Common myeloid progenitor, CD34-positive (primary cell): Measurements from ENCODE around the gene BNIP3.
A peak's percentile ranks its signal among the peaks of the same experiment; 100 is the strongest.

Experiments used
- CTCF ChIA-PET: fragments of 350-600 bp; sonication (Branson Sonifier 250); formaldehyde crosslinking; loops from one replicate; lab custom pipeline; 2021; ENCODE audit warnings: antibody characterized with exemption; lab: Charles Lee
- POLR2A ChIA-PET: fragments of 350-600 bp; sonication (Branson Sonifier 250); formaldehyde crosslinking; loops from one replicate; lab custom pipeline; 2021; ENCODE audit warnings: antibody characterized with exemption; lab: Charles Lee
- DNase-seq, 3 donors: peaks; one replicate each; pipeline versions ENCODE4 v3.0.0 to v3.0.0-alpha.2; 2013
- H3K27ac ChIP-seq, 2 experiments: 1 replicate in 1 of 2; 2 replicates in 1 of 2; pipeline ENCODE4 v1.7.0; 2013; ENCODE audit warnings: inconsistent platforms in 2 of 2, low read length in 2 of 2, mild to moderate bottlenecking in 2 of 2, low read depth in 1 of 2, moderate library complexity in 1 of 2; ENCODE audit not compliant: severe bottlenecking in 2 of 2, insufficient read depth in 1 of 2, poor library complexity in 1 of 2
- H3K27me3 ChIP-seq, 5 experiments: replicated peaks in 2 of 5; 1 replicate in 3 of 5; 2 replicates in 2 of 5; pipeline versions ENCODE4 v1.6.1 to v1.7.0; 2013; ENCODE audit warnings: low read length in 4 of 5, mild to moderate bottlenecking in 2 of 5, moderate library complexity in 2 of 5, inconsistent platforms in 1 of 5; ENCODE audit not compliant: insufficient read depth in 5 of 5, control insufficient read depth in 4 of 5
- H3K36me3 ChIP-seq, 4 experiments: 1 replicate in 2 of 4; 2 replicates in 2 of 4; pipeline versions ENCODE4 v1.6.1 to v1.7.0; 2013; ENCODE audit warnings: low read length in 3 of 4, control low read depth in 1 of 4, mild to moderate bottlenecking in 1 of 4; ENCODE audit not compliant: control insufficient read depth in 4 of 4, insufficient read depth in 4 of 4
- H3K4me1 ChIP-seq, 4 experiments: 1 replicate in 3 of 4; 2 replicates in 1 of 4; pipeline versions ENCODE4 v1.6.1 to v1.7.1; 2013; ENCODE audit warnings: low read length in 3 of 4, mild to moderate bottlenecking in 3 of 4, control low read depth in 1 of 4, inconsistent platforms in 1 of 4, moderate library complexity in 1 of 4; ENCODE audit not compliant: control insufficient read depth in 4 of 4, insufficient read depth in 4 of 4; ENCODE audit errors: control extremely low read depth in 1 of 4
- H3K4me3 ChIP-seq, 7 experiments: 1 replicate in 4 of 7; 2 replicates in 3 of 7; pipeline versions ENCODE4 v1.5.1 to v1.7.0; 2013; ENCODE audit warnings: mild to moderate bottlenecking in 7 of 7, low read length in 6 of 7, moderate library complexity in 6 of 7, inconsistent platforms in 2 of 7, low read depth in 2 of 7, control low read depth in 1 of 7; ENCODE audit not compliant: insufficient read depth in 4 of 7, control insufficient read depth in 1 of 7; ENCODE audit errors: extremely low read depth in 1 of 7
- H3K9me3 ChIP-seq, 5 experiments: 1 replicate in 4 of 5; 2 replicates in 1 of 5; pipeline versions ENCODE4 v1.6.1 to v1.7.1; 2013; ENCODE audit warnings: low read length in 4 of 5, mild to moderate bottlenecking in 2 of 5, inconsistent platforms in 1 of 5, low read depth in 1 of 5, moderate library complexity in 1 of 5; ENCODE audit not compliant: control insufficient read depth in 4 of 5, insufficient read depth in 2 of 5; ENCODE audit errors: control extremely low read depth in 1 of 5
- WGBS: methylation state at CpG from one replicate; pipeline ENCODE4 v1.1.5; 2013; ENCODE audit not compliant: insufficient coverage; 5-methylcytosine and 5-hydroxymethylcytosine counted together

BNIP3 gene

DNA sequence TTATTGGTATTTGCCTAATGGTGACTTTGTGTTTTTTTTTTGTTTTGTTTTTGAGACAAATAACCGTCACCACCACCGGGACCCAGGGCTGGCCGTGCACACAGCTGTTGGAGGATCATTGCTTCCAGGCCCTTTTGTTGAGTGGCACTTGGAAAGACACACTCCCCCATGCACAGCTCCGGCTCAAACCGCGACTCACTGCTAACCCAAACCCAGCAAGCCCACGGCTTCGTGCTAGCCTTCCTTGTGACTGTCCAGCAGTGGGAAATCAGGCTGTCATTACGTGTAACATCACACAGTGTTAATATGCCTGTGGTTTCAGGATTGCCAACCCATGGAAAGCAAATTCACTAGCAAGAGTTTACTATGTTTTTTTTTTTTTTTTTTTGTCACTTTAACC, 17.4 kb downstream of the BNIP3 start:
- ChIA-PET POLR2A (no interaction called here), CTCF (no interaction called here)
- no peak overlapping the region for H3K4me3 ChIP-seq
- 97% methylated on average over 6 of the region's 9 CpGs for WGBS
- peaks cover 4 to 25% (median 15%) of the 10 kb centered on the region in 4 experiments for H3K36me3 ChIP-seq
- no peak overlapping the region for H3K27ac ChIP-seq
- DNase-seq, result no peak
- H3K27me3 ChIP-seq, result no peaks in the 10 kb centered on the region
- H3K4me1 ChIP-seq, result no peaks in the 10 kb centered on the region
- H3K9me3 ChIP-seq, result no peaks in the 10 kb centered on the region

DNA sequence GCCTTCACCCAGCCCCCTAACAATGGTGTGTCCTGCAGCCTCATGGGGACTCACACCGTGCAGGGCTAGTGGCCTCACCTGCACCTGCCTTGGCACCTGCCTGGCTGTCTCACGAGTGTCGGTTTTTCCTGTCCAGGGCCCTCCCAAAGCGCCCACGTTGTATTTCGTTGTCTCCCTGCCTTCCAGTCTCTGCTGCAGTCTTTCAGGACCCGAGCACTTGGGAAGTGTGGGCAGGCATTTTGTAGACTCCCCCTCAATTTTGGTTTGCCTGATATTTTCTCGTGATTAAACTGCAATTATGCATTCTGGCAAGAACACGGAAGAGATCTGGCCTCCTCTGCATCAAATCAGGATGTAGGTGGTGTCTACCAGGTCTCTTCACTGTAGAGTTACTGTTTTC, 17.9 kb downstream of the BNIP3 start:
- no peaks in the 10 kb centered on the region for H3K27me3 ChIP-seq
- no peak for DNase-seq
- POLR2A ChIA-PET, result no interaction called here
- no peak overlapping the region for H3K4me3 ChIP-seq
- H3K27ac ChIP-seq, result no peak overlapping the region
- 91% methylated on average over 8 of the region's 9 CpGs for WGBS
- peaks cover 4 to 20% (median 12%) of the 10 kb centered on the region in 4 experiments for H3K36me3 ChIP-seq
- CTCF ChIA-PET, result no interaction called here
- H3K9me3 ChIP-seq, result no peaks in the 10 kb centered on the region
- no peaks in the 10 kb centered on the region for H3K4me1 ChIP-seq

DNA sequence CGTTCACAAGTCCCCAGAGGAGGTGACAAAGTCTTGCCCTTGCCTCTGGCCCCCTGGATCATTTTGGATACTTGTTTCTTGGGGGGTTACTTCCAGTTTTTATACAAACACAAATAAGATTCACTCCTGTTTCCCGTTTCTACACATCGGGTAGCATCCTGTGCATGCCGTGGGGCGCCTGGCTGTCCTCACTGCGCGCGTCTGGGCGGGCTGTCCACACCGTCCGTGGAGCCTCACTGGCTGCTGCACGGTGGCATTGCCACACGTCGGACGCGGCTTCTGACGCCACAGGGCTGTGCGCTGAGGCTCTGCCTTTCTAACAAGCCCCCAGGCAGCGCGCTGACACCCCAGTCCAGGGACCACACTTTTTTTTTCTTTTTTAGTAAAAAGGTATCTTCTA, 18.4 kb downstream of the BNIP3 start:
- CTCF ChIA-PET, result no interaction called here
- H3K4me3 ChIP-seq, result no peak overlapping the region
- WGBS, result 95% methylated on average over 13 of the region's 20 CpGs
- no peak overlapping the region for H3K27ac ChIP-seq
- no peak for DNase-seq
- H3K36me3 ChIP-seq, result peaks cover 4 to 18% (median 11%) of the 10 kb centered on the region in 4 experiments
- H3K27me3 ChIP-seq, result no peaks in the 10 kb centered on the region
- no peaks in the 10 kb centered on the region for H3K4me1 ChIP-seq
- no peaks in the 10 kb centered on the region for H3K9me3 ChIP-seq
- POLR2A ChIA-PET, result interaction anchor here (0.6 kb wide), 1 partner anchor 1477 kb away, joined by 3 read pairs; no protein-coding TSS in a partner anchor

DNA sequence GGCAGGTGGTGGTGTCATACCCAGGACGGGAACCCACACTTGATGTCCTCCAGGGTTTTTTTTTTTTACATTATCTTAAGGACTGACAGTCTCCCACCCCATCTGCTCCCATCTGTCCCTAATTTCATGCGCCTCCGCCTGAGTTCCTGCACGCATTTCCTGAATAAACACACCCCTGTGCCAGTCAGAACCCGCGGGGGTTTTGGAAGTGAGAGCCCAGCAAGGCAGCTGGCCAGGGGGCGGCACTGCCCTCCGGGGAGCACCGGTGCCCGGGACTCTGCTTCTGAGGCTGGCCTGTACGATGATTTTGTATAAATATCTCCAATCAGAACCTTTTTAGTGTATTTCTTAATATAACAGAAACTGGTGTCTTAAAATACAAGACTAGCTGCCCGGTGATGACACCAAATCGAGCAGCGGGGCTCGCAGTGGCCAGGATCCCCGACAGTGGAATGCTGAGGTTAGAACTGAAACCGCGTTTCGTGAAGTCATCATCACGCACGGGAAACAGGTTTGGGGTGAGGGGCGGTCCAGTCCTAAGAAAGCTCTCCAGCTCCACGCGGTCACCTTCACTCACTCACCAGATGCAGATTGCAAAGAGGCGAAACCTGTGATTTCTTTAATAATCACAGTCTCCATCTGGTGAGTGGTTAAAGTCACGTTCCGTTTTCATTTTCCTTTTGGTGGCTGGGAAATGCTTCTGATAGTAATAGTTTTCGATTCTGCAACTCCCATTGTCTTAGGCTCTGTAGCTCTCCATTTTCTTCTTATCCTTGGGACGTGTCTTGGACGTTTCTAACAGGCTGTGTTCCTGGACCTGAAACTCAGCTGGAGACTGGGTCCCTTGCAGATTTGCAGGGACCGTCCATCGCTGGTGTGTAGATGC, 19.7 kb downstream of the BNIP3 start:
- CTCF ChIA-PET, result interaction anchor here (0.9 kb wide), 1 partner anchor 11 kb away, joined by 3 read pairs; no protein-coding TSS in a partner anchor
- DNase-seq, result peak in 2 of 3 donors; percentile 14 to 41
- POLR2A ChIA-PET, result interaction anchor here (0.8 kb wide), 1 partner anchor 38 kb away, joined by 3 read pairs; no protein-coding TSS in a partner anchor
- Histone ChIP-seq H3K9me3 (peaks cover 0 to 3% (median 0%) of the 10 kb centered on the region in 5 experiments), H3K4me3 (no peak overlapping the region), H3K4me1 (no peaks in the 10 kb centered on the region), H3K27ac (no peak overlapping the region), H3K27me3 (no peaks in the 10 kb centered on the region), H3K36me3 (peaks cover 4 to 27% (median 19%) of the 10 kb centered on the region in 4 experiments)
- 94% methylated on average over 18 of the region's 32 CpGs for WGBS

DNA sequence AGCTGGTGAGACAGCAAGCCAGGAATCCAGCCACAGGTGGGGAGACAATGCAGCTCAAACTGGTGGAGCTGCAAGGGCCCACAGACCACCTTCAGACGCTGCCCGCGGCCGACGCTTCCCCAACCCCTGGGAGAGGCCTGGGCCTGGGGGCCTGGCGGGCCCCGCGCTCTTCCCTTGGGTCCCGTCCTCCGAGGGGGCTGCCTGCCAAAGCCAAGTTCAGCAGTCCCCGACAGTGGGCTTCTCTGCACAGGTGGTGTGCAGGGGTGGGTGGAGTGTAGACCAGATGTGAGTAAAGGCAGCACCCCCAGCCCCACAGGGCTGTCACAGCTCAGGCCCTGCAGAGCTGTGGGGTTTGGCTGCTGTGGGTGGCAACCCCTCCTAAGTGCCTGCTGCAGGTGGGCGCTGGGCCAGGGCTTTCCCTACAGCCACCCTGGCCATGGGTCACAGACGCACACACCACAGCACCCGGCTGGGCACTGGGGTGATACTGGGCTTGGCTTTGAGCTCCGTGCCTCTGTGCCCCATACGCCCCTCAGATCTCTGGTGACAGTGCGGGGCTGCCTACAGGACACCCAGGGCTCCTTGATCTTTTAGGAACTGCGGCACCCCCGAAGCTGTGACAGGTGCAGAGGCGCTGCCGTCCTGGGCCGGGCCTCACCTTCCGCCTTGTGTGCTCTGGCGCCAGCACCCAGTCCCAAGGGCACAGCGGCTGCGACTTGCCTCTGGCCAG, 20.5 kb downstream of the BNIP3 start:
- POLR2A ChIA-PET, result interaction anchor here (0.8 kb wide), 1 partner anchor 39 kb away, joined by 3 read pairs; no protein-coding TSS in a partner anchor
- H3K27me3 ChIP-seq, result no peaks in the 10 kb centered on the region
- no peak overlapping the region for H3K4me3 ChIP-seq
- no peak overlapping the region for H3K27ac ChIP-seq
- WGBS, result 95% methylated on average over 19 of the region's 26 CpGs
- peaks cover 8 to 34% (median 24%) of the 10 kb centered on the region in 4 experiments for H3K36me3 ChIP-seq
- H3K9me3 ChIP-seq, result peaks cover 0 to 3% (median 0%) of the 10 kb centered on the region in 5 experiments
- CTCF ChIA-PET, result interaction anchor here (0.9 to 1.2 kb wide), 2 partner anchors 10 to 18 kb away, joined by 3 to 4 read pairs; no protein-coding TSS in a partner anchor
- H3K4me1 ChIP-seq, result no peaks in the 10 kb centered on the region
- no peak for DNase-seq

DNA sequence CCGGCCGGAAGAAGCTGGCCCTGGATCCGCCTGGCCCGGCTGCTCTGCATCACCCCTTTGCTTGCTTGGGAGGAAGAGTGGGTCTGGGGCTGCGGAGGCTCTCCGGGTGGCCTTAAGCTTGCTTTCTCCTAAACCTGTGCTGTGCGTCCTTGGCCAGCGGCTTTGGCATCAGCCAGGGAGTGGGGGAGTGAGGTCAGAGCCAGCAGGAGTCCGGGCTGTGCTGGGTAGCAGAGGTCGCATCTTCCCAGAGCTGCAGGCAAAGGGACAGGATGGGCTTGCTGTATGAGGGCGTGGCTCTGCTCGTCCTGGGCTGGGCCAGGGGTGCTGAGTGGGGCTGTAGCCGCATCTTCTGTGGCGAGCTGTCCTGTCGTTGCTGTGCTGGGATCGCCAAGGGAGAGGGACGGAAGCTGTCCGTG, 21.1 kb downstream of the BNIP3 start:
- H3K27ac ChIP-seq, result no peak overlapping the region
- H3K4me3 ChIP-seq, result no peak overlapping the region
- POLR2A ChIA-PET, result no interaction called here
- no peaks in the 10 kb centered on the region for H3K4me1 ChIP-seq
- CTCF ChIA-PET, result interaction anchor here (0.9 to 1.2 kb wide), 2 partner anchors 10 to 17 kb away, joined by 3 to 4 read pairs; no protein-coding TSS in a partner anchor
- peaks cover 0 to 3% (median 0%) of the 10 kb centered on the region in 5 experiments for H3K9me3 ChIP-seq
- no peak for DNase-seq
- H3K36me3 ChIP-seq, result peaks cover 9 to 38% (median 29%) of the 10 kb centered on the region in 4 experiments
- WGBS, result 96% methylated on average over 18 of the region's 18 CpGs
- H3K27me3 ChIP-seq, result no peaks in the 10 kb centered on the region
